ENCODE data around the gene PTOV1. TPM values are rescaled to one million over a fixed set of nuclear protein-coding genes. Genes with fewer than 3 reads are reported as not detected.
A peak's percentile ranks its signal among the peaks of the same experiment; 100 is the strongest.

The PTOV1 gene
- total and polyA plus RNA-seq, 10 of the 15 experiments (the other 5 are each of a cell fraction or from before 2014, with no cell fraction given), result 3.2 to 83.5 (median 22.3) TPM

GRCh38 chr19:49812997-49813861 is 37.7 kb upstream of the PTOV1 start, which contains the start of gene FUZ (continued):
- TF ChIP-seq MYB (IDR thresholded peaks at IDR 0.05; ENCODE audit: borderline replicate concordance, low read depth, low read length) (no peak), RBBP5 (conservative IDR thresholded peaks at IDR 0.05) (no peak), YBX1 (IDR thresholded peaks at IDR 0.05) (no peak), SUZ12 (IDR thresholded peaks at IDR 0.05; ENCODE audit: unreplicated experiment) (no peak), IRF4 (IDR thresholded peaks at IDR 0.05; ENCODE audit: low read depth, low read length) (0 out of 2 replicates have a peak, but pooled peaks have one; percentile 18), SUPT20H (IDR thresholded peaks at IDR 0.05; ENCODE audit: borderline replicate concordance, control insufficient read depth, low read depth, low read length) (no peak), NR2C1 (IDR thresholded peaks at IDR 0.05) (peak; percentile 80)

- CTCF ChIA-PET, result no interaction called here
- Histone ChIP-seq H3K9me3 (replicated peaks; ENCODE audit: control insufficient read depth, insufficient read depth, low read length) (no peaks in the 10 kb centered on the region), H3K4me1 (ENCODE audit: control insufficient read depth, insufficient read depth, low read length) (peaks cover 7% of the 10 kb centered on the region), H3K79me2 (ENCODE audit: control insufficient read depth, insufficient read depth, low read length) (peaks cover 9% of the 10 kb centered on the region), H3K27me3 (replicated peaks in 1 of 2; ENCODE audit: control insufficient read depth in 2 of 2, insufficient read depth in 2 of 2, low read length in 1 of 2) (no peaks in the 10 kb centered on the region), H3K9ac (ENCODE audit: control insufficient read depth, insufficient read depth, low read length) (no peak overlapping the region), H3K4me2 (ENCODE audit: control insufficient read depth, insufficient read depth) (peak overlapping the region; percentile 88), H2AFZ (ENCODE audit: control insufficient read depth, low read depth, low read length) (peak overlapping the region; percentile 94), H3K36me3 (ENCODE audit: control insufficient read depth in 2 of 2, insufficient read depth in 2 of 2, low read length in 1 of 2) (no peaks in the 10 kb centered on the region), H3K4me3 (no peak overlapping the region), H3K27ac (ENCODE audit: control insufficient read depth, insufficient read depth) (no peak overlapping the region), H4K20me1 (ENCODE audit: control insufficient read depth, insufficient read depth) (no peaks in the 10 kb centered on the region)
- intact Hi-C loops (cut with micrococcal nuclease; ENCODE audit: unreplicated experiment) (no loop called here), in situ Hi-C loops (cut with MboI) (no loop called here)
- no peak for FAIRE-seq
- TF ChIP-seq CBX5 (IDR thresholded peaks at IDR 0.05; ENCODE audit: low read depth) (no peak), TCF3 (IDR thresholded peaks at IDR 0.05; ENCODE audit: borderline replicate concordance, insufficient read depth, low read depth, low read length) (no peak), SMC3 (IDR thresholded peaks at IDR 0.05; ENCODE audit: borderline replicate concordance, low read length) (no peak), RUNX3 (IDR thresholded peaks at IDR 0.05; ENCODE audit: low read length) (no peak), RB1 (IDR thresholded peaks at IDR 0.05; ENCODE audit: borderline replicate concordance) (no peak), SMARCA5 (IDR thresholded peaks at IDR 0.05) (no peak), ESRRA (IDR thresholded peaks at IDR 0.05; ENCODE audit: low read length) (no peak), MTA3 (IDR thresholded peaks at IDR 0.05; ENCODE audit: borderline replicate concordance, low read length) (no peak), HCFC1 (IDR thresholded peaks at IDR 0.05; ENCODE audit: low read length) (no peak), E4F1 (IDR thresholded peaks at IDR 0.05; ENCODE audit: borderline replicate concordance, partially characterized antibody) (no peak)
- SMC1A ChIA-PET (ENCODE audit: uncharacterized antibody, unreplicated experiment), result interaction anchor here (1.0 to 2.3 kb wide), 2 partner anchors 29 to 55 kb away, joined by 3 to 6 read pairs; no protein-coding TSS in a partner anchor
- RAD21 ChIA-PET (ENCODE audit: unreplicated experiment), result interaction anchor here (0.6 to 1.4 kb wide), 2 partner anchors 56 to 96 kb away, joined by 3 to 12 read pairs; no protein-coding TSS in a partner anchor
- no peak for DNase-seq (ENCODE audit: low read depth, low spot score)
- POLR2A ChIA-PET, result interaction anchor here (0.7 to 1.5 kb wide), 2 partner anchors 37 to 1485 kb away, joined by 3 to 6 read pairs; partner anchors contain the start of gene PTOV1
- no TSS peak for BruUV-seq (replicated peaks)
- ATAC-seq, result no peak
- WGBS (ENCODE audit: insufficient coverage, insufficient replicate concordance, low lambda C conversion rate, missing lambda C conversion rate), result 67% methylated on average over 1 of the region's 1 CpG
Measured at GRCh38 chr19:49814010-49814409, 36.9 kb upstream of the PTOV1 start.

All from GM12878 (cell line).